Esophagus squamous epithelium (tissue), 4 donors: ENCODE results near the gene CLDN6.

Source experiments
- POLR2A ChIP-seq, 4 donors: fragments of 450-650 bp; IDR thresholded peaks; one replicate each; pipeline ENCODE4 v1.6.1; 2017; ENCODE audit warnings: antibody characterized with exemption in 4 of 4, mild to moderate bottlenecking in 4 of 4, moderate library complexity in 3 of 4
- TF ChIP-seq, protein P1 (sequence below), 6 experiments: fragments of 450-650 bp in 4 of 6; fragments of 200-600 bp in 2 of 6; sonication (generic) in 2 of 6; IDR thresholded peaks; one replicate each; pipeline ENCODE4 v1.5.1; 2016 to 2019; ENCODE audit warnings: antibody characterized with exemption in 6 of 6, mild to moderate bottlenecking in 4 of 6, moderate library complexity in 4 of 6

DNA sequence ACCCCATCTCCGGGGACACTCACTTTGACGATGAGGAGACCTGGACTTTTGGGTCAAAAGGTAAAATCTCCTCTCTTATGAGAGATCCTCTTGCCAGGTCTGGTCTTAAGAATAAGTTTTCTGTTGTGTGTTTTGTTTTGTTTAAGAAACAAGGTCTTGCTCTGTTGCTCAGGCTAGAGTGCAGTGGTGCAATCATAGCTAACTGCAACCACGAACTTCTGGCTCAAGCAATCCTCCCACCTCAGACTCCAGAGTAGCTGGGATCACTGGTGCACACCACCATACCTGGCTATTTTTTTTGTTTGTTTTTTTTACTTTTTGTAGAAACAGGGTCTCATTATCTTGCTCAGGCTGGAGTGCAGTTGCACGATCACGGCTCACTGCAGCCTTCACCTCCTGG is 32.5 kb upstream of the CLDN6 start:
- TF ChIP-seq POLR2A (IDR thresholded peaks at IDR 0.05), result no peak
- TF ChIP-seq, protein P1, sequence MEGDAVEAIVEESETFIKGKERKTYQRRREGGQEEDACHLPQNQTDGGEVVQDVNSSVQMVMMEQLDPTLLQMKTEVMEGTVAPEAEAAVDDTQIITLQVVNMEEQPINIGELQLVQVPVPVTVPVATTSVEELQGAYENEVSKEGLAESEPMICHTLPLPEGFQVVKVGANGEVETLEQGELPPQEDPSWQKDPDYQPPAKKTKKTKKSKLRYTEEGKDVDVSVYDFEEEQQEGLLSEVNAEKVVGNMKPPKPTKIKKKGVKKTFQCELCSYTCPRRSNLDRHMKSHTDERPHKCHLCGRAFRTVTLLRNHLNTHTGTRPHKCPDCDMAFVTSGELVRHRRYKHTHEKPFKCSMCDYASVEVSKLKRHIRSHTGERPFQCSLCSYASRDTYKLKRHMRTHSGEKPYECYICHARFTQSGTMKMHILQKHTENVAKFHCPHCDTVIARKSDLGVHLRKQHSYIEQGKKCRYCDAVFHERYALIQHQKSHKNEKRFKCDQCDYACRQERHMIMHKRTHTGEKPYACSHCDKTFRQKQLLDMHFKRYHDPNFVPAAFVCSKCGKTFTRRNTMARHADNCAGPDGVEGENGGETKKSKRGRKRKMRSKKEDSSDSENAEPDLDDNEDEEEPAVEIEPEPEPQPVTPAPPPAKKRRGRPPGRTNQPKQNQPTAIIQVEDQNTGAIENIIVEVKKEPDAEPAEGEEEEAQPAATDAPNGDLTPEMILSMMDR (IDR thresholded peaks at IDR 0.05), result no peak
